GM21447 (cell line): ENCODE measurements around the gene ACO2.
"Not testable (repeated sequence)": the region's sequence is repeated elsewhere in the genome, so short reads cannot be mapped to it uniquely, and the experiment has no call there.

Experiments
- ATAC-seq: cut with Tn5 transposase; IDR thresholded peaks from one replicate; pipeline ENCODE4 v1.9.1; 2021; ENCODE audit not compliant: unreplicated experiment

ACO2 gene

GRCh38 chr22:41564563-41564962 is 95.6 kb downstream of the ACO2 start:
- ATAC-seq = no peak

- ATAC-seq = no peak
Observed at GRCh38 chr22:41565403-41566054, 96.6 kb downstream of the ACO2 start.

DNA sequence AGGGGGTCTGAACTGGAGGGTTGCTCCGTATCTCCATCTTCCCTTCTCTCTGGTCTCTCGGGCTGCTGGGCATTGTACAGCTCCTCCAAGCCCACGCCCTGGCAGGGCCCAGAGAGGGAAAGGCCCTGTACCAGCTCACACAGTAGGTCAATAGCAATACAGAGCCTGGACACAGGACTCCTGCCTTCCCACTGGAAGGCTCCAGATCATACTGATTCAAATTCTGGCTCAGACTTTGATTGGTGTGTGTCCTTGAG is 98.5 kb downstream of the ACO2 start:
- ATAC-seq = no peak

- no peak for ATAC-seq
Observed at GRCh38 chr22:41568811-41569210, 99.9 kb downstream of the ACO2 start.

GRCh38 chr22:41570221-41570620 is 101.3 kb downstream of the ACO2 start:
- no peak for ATAC-seq

DNA sequence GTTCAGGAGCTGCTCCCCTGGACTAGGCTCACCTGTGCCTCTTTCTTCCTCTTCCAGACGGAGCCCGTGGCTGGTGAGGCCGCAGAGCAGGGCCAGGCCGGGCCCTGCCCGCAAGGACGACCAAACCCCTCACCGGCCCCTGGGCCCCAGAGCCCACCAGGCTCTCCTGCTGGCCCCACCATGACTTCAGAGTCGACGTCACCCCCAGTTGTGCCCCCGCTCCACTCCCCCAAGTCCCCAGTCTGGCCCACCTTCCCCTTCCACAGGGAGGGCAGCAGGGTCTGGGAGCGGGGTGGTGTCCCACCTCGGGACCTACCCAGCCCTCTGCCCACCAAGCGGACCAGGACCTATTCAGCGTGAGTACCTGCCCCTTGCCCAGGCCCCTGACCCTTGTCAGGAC is 102.9 kb downstream of the ACO2 start:
- ATAC-seq = no peak

DNA sequence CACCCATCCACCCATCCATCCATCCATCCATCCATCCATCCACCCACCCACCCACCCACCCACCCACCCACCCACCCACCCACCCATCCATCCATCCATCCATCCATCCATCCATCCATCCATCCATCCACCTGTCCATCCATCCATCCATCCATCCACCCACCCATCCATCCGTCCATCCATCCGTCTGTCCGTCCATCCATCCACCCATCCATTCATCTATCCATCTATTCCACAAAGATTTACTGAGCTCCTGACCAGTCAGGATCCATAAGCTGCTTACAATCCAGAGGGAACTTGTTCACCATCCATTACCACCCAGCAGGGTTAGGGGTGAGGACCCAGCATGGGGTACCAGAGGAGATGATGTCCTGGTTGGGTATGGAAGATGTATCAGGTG is 103.4 kb downstream of the ACO2 start:
- not testable (repeated sequence) for ATAC-seq

DNA sequence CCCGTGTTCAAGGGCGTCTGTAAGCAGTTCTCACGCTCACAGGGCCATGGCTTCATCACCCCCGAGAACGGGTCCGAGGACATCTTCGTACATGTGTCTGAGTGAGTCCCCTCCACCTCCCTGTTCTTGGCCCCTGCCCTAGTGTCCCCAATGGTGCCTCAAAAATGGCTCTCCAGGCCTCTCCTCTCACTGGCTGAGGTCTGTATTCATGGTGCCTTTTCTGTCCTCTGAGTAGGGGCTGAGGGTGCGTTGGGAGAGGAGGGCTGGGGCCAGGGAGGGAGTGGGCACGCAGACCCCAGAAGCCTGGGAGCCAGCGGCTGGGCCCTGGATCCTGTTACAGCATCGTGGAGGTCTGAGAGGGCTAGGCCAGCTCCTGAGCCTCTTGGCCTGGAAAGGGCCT is 104.8 kb downstream of the ACO2 start:
- no peak for ATAC-seq

DNA sequence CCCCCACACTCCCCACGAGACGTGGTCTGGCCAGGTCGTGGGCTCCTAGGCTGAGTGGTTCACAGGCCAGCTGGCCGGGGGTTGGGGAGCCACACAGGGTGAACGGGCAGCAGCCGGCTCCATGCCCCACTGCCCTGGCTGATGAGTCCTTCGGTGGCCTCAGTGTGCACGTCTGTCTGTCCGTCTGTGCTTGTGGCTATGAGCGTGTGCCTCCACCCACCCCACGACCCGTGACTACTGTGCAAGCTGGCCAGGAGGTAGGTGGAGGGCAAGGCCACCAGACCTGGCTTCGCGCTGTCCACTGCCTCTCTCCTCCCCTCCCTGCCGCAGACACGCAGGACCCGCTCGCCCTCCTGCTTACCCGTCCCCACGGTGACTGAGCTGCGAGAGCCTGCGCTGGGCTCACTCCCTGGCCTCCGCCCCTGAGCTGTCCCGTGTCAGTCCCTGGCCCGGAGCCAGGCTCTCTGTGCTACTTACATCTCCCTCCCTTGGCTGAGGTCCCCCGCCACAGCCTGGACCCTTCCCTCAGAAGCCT is 106.0 kb downstream of the ACO2 start:
- ATAC-seq = no peak

GRCh38 chr22:41575533-41575932 is 106.6 kb downstream of the ACO2 start:
- ATAC-seq = no peak

DNA sequence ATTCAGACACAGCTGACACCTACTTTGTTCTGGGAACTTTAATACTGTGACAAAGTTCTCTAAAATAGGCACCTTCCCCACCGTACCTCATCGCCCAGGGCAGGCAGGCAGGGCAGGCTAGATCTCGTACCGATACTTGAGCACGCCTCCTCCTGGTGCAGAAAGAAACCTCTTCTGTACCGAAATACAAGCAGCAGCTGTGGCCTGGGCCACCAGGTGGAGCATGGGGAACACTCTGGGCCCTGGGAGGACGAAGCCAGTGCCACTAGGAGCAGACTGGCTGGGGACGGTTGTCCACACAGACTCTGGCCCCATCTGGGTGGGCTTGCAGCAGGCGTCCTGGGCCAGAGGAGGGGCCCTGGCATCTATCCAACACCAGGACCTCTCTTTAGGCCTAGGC is 108.0 kb downstream of the ACO2 start:
- no peak for ATAC-seq

GRCh38 chr22:41578114-41578513 is 109.2 kb downstream of the ACO2 start:
- ATAC-seq = no peak
